ENCODE results near the gene GBGT1. TPM values are rescaled to one million over a fixed set of nuclear protein-coding genes. Genes with fewer than 3 reads are reported as not detected.

GBGT1 gene
- total and polyA plus RNA-seq, 9 of the 15 experiments (the other 6 are each of a cell fraction or from before 2014, with no cell fraction given) = 0.55 to 25.8 (median 13.7) TPM

DNA sequence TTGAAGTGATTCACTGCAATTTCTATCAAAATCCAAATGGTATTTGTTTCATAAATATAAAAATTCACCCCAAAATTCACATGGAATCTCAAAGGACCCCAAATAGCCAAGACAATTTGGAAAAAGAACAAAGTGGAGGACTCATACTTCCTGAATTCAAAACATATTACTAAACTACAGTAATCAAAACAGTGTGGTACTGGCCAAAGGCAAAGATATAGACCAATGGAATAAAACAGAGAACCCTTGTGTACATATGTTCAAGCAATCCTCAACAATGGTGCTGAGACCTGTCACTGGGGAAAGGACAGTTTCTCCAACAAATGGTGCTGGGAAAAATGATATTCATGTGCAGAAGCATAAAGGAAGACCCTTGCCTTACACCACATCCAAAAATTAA is 31.3 kb upstream of the GBGT1 start:
- in situ Hi-C loops (cut with MboI) = no loop called here
- Histone ChIP-seq H3K4me3 (no peak overlapping the region), H3K27ac (ENCODE audit: extremely low read depth, low read depth, low read length) (no peak overlapping the region), H3K9me1 (ENCODE audit: control insufficient read depth, insufficient read depth, low read length) (no peaks in the 10 kb centered on the region), H2AFZ (ENCODE audit: low read depth, low read length) (no peak overlapping the region), H3K4me2 (ENCODE audit: insufficient read depth, low read length) (no peak overlapping the region), H4K20me1 (replicated peaks; ENCODE audit: control insufficient read depth, insufficient read depth, low read length) (no peaks in the 10 kb centered on the region), H3K79me2 (ENCODE audit: control insufficient read depth, insufficient read depth, low read length) (no peaks in the 10 kb centered on the region), H3K9me3 (replicated peaks; ENCODE audit: control insufficient read depth, insufficient read depth, low read depth, low read length) (no peaks in the 10 kb centered on the region), H3K27me3 (ENCODE audit: control insufficient read depth in 2 of 2, insufficient read depth in 2 of 2, low read length in 2 of 2) (peaks cover 35 to 37% of the 10 kb centered on the region in 2 experiments), H3K4me1 (replicated peaks in 1 of 2; ENCODE audit: control insufficient read depth in 2 of 2, insufficient read depth in 2 of 2, low read length in 2 of 2) (peaks cover 0 to 7% of the 10 kb centered on the region in 2 experiments; a peak in 2 of 5 replicates), H3K9ac (ENCODE audit: insufficient read depth in 1 of 2, low read depth in 2 of 2, low read length in 2 of 2) (no peak overlapping the region), H3K36me3 (ENCODE audit: control insufficient read depth, insufficient read depth, low read length) (no peaks in the 10 kb centered on the region)
- no peak for ATAC-seq
- TF ChIP-seq NFXL1 (CRISPR knock-in tag; IDR thresholded peaks at IDR 0.05) (no peak), KLF10 (CRISPR knock-in tag; IDR thresholded peaks at IDR 0.05) (no peak), HDAC3 (IDR thresholded peaks at IDR 0.05; ENCODE audit: borderline replicate concordance, partially characterized antibody) (no peak), DACH1 (IDR thresholded peaks at IDR 0.05; ENCODE audit: partially characterized antibody) (no peak), ZNF384 (IDR thresholded peaks at IDR 0.05; ENCODE audit: low read depth, low read length) (no peak), RBM25 (IDR thresholded peaks at IDR 0.05; ENCODE audit: low read depth, low read length, severe bottlenecking) (peak; percentile 58)
- FAIRE-seq = no peak
- ChIA-PET CTCF (ENCODE audit: low intra/inter-chr PET ratio) (interaction anchor here (0.6 kb wide), 1 partner anchor 225 kb away, joined by 5 read pairs; no protein-coding TSS in a partner anchor), POLR2A (no interaction called here)
- BruUV-seq (replicated peaks) = no TSS peak
- intact Hi-C loops (cut with micrococcal nuclease) = no loop called here
- DNase-seq (ENCODE audit: extremely low read depth in 1 of 4, low spot score in 3 of 4) = no peak

GRCh38 chr9:133194597-133194996 is 30.9 kb upstream of the GBGT1 start:
- DNase-seq (ENCODE audit: extremely low read depth in 1 of 4, low spot score in 3 of 4) (no peak), FAIRE-seq (no peak), ATAC-seq (no peak)
- Histone ChIP-seq H3K9me1 (ENCODE audit: control insufficient read depth, insufficient read depth, low read length) (no peaks in the 10 kb centered on the region), H3K27me3 (ENCODE audit: control insufficient read depth in 2 of 2, insufficient read depth in 2 of 2, low read length in 2 of 2) (peaks cover 31 to 35% of the 10 kb centered on the region in 2 experiments), H3K4me2 (ENCODE audit: insufficient read depth, low read length) (no peak overlapping the region), H3K4me1 (replicated peaks in 1 of 2; ENCODE audit: control insufficient read depth in 2 of 2, insufficient read depth in 2 of 2, low read length in 2 of 2) (peaks cover 0 to 5% of the 10 kb centered on the region in 2 experiments; a peak in 1 of 5 replicates), H3K9ac (ENCODE audit: insufficient read depth in 1 of 2, low read depth in 2 of 2, low read length in 2 of 2) (no peak overlapping the region), H3K79me2 (ENCODE audit: control insufficient read depth, insufficient read depth, low read length) (no peaks in the 10 kb centered on the region), H4K20me1 (replicated peaks; ENCODE audit: control insufficient read depth, insufficient read depth, low read length) (no peaks in the 10 kb centered on the region), H3K36me3 (ENCODE audit: control insufficient read depth, insufficient read depth, low read length) (no peaks in the 10 kb centered on the region), H3K9me3 (replicated peaks; ENCODE audit: control insufficient read depth, insufficient read depth, low read depth, low read length) (no peaks in the 10 kb centered on the region), H3K4me3 (no peak overlapping the region), H2AFZ (ENCODE audit: low read depth, low read length) (no peak overlapping the region), H3K27ac (ENCODE audit: extremely low read depth, low read depth, low read length) (no peak overlapping the region)
- no TSS peak for BruUV-seq (replicated peaks)
- 0% methylated on average over 4 of the region's 4 CpGs for WGBS (ENCODE audit: insufficient coverage, low coverage, missing lambda C conversion rate)
- TF ChIP-seq MEF2A (IDR thresholded peaks at IDR 0.05; ENCODE audit: control insufficient read depth, low read depth, low read length) (no peak), NCOA1 (IDR thresholded peaks at IDR 0.05; ENCODE audit: low read depth) (no peak), CBX2 (IDR thresholded peaks at IDR 0.05; ENCODE audit: insufficient read depth, low read length, poor library complexity, severe bottlenecking) (peak; percentile 85), FOXJ2 (tag; IDR thresholded peaks at IDR 0.05) (no peak), BMI1 (IDR thresholded peaks at IDR 0.05; ENCODE audit: low read length) (peak; percentile 62), CBX8 (IDR thresholded peaks at IDR 0.05; ENCODE audit: borderline replicate concordance, extremely low read depth, low read depth, low read length, poor library complexity, severe bottlenecking) (peak; percentile 96), UBTF (IDR thresholded peaks at IDR 0.05; ENCODE audit: borderline replicate concordance in 1 of 2, low read depth in 2 of 2, low read length in 2 of 2) (no peak), ZC3H4 (CRISPR knock-in tag; IDR thresholded peaks at IDR 0.05; ENCODE audit: borderline replicate concordance) (no peak), RNF2 (IDR thresholded peaks at IDR 0.05) (peak; percentile 26; the same call in 1 of the 2 replicates)
- CTCF ChIA-PET (ENCODE audit: low intra/inter-chr PET ratio) = no interaction called here
- in situ Hi-C loops (cut with MboI) = no loop called here
- POLR2A ChIA-PET = interaction anchor here (0.6 kb wide), 1 partner anchor 161 kb away, joined by 4 read pairs; no protein-coding TSS in a partner anchor
- intact Hi-C loops (cut with micrococcal nuclease) = no loop called here

All from K562 (cell line).